HepG2 (cell line): ENCODE measurements around the gene ING2.

Source experiments
- CTCF ChIP-seq: sonication (generic); formaldehyde crosslinking; IDR thresholded peaks from 2 replicates; pipeline ENCODE4 v1.5.0; 2020; ENCODE audit warnings: mild to moderate bottlenecking, missing genetic modification reagents, moderate library complexity
- EZH2 ChIP-seq: conservative IDR thresholded peaks from 2 replicates; pipeline ENCODE4 v1.6.1; 2012; ENCODE audit warnings: mild to moderate bottlenecking, low read depth, low read length, moderate library complexity
- GMEB1 ChIP-seq: sonication (generic); formaldehyde crosslinking; IDR thresholded peaks from 2 replicates; pipeline ENCODE4 v1.5.1; 2020; ENCODE audit warnings: missing genetic modification reagents, mild to moderate bottlenecking, borderline replicate concordance
- JDP2 ChIP-seq: sonication (generic); formaldehyde crosslinking; IDR thresholded peaks from 2 replicates; pipeline ENCODE4 v1.8.1; 2022; ENCODE audit warnings: missing genetic modification reagents, borderline replicate concordance
- KLF6 ChIP-seq: IDR thresholded peaks from 2 replicates; pipeline ENCODE4 v1.8.0; 2016; ENCODE audit warnings: missing biosample characterization, missing genetic modification reagents
- MIER2 ChIP-seq: IDR thresholded peaks from 2 replicates; pipeline ENCODE4 v1.6.1; 2016; ENCODE audit warnings: missing biosample characterization, missing genetic modification reagents
- NCOA1 ChIP-seq: sonication (generic); formaldehyde crosslinking; IDR thresholded peaks from 2 replicates; pipeline ENCODE4 v1.9.0; 2021; ENCODE audit warnings: missing genetic modification reagents
- NCOR1 ChIP-seq: fragments of 200-600 bp; sonication (generic); IDR thresholded peaks from 2 replicates; pipeline ENCODE4 v1.7.0; 2017; ENCODE audit warnings: antibody characterized with exemption, low read length, borderline replicate concordance
- POLR2AphosphoS5 ChIP-seq: IDR thresholded peaks from 2 replicates; pipeline ENCODE4 v1.6.1; 2012; ENCODE audit warnings: low read depth, low read length
- RFX5 ChIP-seq: IDR thresholded peaks from 2 replicates; pipeline ENCODE4 v1.6.1; 2011; ENCODE audit warnings: low read depth, low read length, improper control_type of control experiment
- YY1 ChIP-seq: IDR thresholded peaks from 2 replicates; pipeline ENCODE4 v1.6.1; 2011; ENCODE audit warnings: low read length, low read depth, moderate library complexity, mild to moderate bottlenecking; ENCODE audit not compliant: insufficient read depth, insufficient replicate concordance
- ZBTB21 ChIP-seq: sonication (generic); formaldehyde crosslinking; IDR thresholded peaks from 2 replicates; pipeline ENCODE4 v1.4.0; 2020; ENCODE audit warnings: missing genetic modification reagents
- ZNF780A ChIP-seq: sonication (generic); formaldehyde crosslinking; IDR thresholded peaks from 2 replicates; pipeline ENCODE4 v1.8.0; 2022; ENCODE audit warnings: mild to moderate bottlenecking, missing genetic modification reagents, moderate library complexity
- TF ChIP-seq, protein P1 (sequence below): sonication (generic); formaldehyde crosslinking; IDR thresholded peaks from 2 replicates; pipeline ENCODE4 v1.4.0; 2020; ENCODE audit warnings: missing genetic modification reagents

GRCh38 chr4:183546376-183546775 is 41.5 kb downstream of the ING2 start:
- TF ChIP-seq YY1 (no peak), KLF6 (CRISPR knock-in tag) (no peak), CTCF (CRISPR knock-in tag) (no peak), RFX5 (no peak), NCOA1 (no peak), NCOR1 (no peak), MIER2 (CRISPR knock-in tag) (no peak), GMEB1 (no peak), ZNF780A (CRISPR knock-in tag) (no peak), POLR2AphosphoS5 (no peak), EZH2 (no peak), JDP2 (CRISPR knock-in tag) (no peak), ZBTB21 (CRISPR knock-in tag) (no peak)
- TF ChIP-seq, protein P1, sequence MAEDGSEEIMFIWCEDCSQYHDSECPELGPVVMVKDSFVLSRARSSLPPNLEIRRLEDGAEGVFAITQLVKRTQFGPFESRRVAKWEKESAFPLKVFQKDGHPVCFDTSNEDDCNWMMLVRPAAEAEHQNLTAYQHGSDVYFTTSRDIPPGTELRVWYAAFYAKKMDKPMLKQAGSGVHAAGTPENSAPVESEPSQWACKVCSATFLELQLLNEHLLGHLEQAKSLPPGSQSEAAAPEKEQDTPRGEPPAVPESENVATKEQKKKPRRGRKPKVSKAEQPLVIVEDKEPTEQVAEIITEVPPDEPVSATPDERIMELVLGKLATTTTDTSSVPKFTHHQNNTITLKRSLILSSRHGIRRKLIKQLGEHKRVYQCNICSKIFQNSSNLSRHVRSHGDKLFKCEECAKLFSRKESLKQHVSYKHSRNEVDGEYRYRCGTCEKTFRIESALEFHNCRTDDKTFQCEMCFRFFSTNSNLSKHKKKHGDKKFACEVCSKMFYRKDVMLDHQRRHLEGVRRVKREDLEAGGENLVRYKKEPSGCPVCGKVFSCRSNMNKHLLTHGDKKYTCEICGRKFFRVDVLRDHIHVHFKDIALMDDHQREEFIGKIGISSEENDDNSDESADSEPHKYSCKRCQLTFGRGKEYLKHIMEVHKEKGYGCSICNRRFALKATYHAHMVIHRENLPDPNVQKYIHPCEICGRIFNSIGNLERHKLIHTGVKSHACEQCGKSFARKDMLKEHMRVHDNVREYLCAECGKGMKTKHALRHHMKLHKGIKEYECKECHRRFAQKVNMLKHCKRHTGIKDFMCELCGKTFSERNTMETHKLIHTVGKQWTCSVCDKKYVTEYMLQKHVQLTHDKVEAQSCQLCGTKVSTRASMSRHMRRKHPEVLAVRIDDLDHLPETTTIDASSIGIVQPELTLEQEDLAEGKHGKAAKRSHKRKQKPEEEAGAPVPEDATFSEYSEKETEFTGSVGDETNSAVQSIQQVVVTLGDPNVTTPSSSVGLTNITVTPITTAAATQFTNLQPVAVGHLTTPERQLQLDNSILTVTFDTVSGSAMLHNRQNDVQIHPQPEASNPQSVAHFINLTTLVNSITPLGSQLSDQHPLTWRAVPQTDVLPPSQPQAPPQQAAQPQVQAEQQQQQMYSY (CRISPR knock-in tag), result no peak
